Left lung (tissue), 10 donors: ENCODE measurements around the gene NEURL1B. TPM values are rescaled to one million over a fixed set of nuclear protein-coding genes. Genes with fewer than 3 reads are reported as not detected.
A peak's percentile ranks its signal among the peaks of the same experiment; 100 is the strongest.

Experiments used
- ATAC-seq: fragments of 200-7000 bp; cut with Tn5 transposase; one replicate; pipeline ENCODE4 v1.9.1; 2020; ENCODE audit warnings: moderate library complexity
- DNase-seq, 4 donors: peaks; one replicate each; pipeline ENCODE4 v3.0.0-alpha.2; 2013 to 2020
- H3K27ac ChIP-seq, 2 donors: fragments of 200-600 bp; sonication (generic) in 1 of 2; one replicate each; pipeline versions ENCODE4 v1.5.0 to v1.8.0; 2020 to 2021
- H3K27me3 ChIP-seq, 2 donors: fragments of 200-600 bp; sonication (generic) in 1 of 2; one replicate each; pipeline versions ENCODE4 v1.5.0 to v1.8.0; 2020 to 2021
- H3K36me3 ChIP-seq, 2 donors: fragments of 200-600 bp; sonication (generic) in 1 of 2; one replicate each; pipeline versions ENCODE4 v1.5.0 to v1.8.0; 2020 to 2021
- H3K4me1 ChIP-seq, 2 donors: fragments of 200-600 bp; one replicate each; pipeline ENCODE4 v1.8.0; 2021
- H3K4me3 ChIP-seq, 2 donors: fragments of 200-600 bp; sonication (generic) in 1 of 2; one replicate each; pipeline versions ENCODE4 v1.5.0 to v1.8.0; 2020 to 2021; ENCODE audit warnings: mild to moderate bottlenecking in 1 of 2
- H3K9me3 ChIP-seq, 2 donors: fragments of 200-600 bp; sonication (generic) in 1 of 2; one replicate each; pipeline versions ENCODE4 v1.5.0 to v1.8.0; 2020 to 2021
- intact Hi-C, 2 donors: fragments of 100-400 bp; cut with DNase I; formaldehyde crosslinking; loops; one replicate each; pipeline versions ENCODE4 v1.11.2 to v1.14.2; 2022
- polyA plus RNA-seq, 6 donors: library from polyadenylated mRNA; unstranded; fragments of 120-200 nt; gene quantifications; one replicate each; pipeline ENCODE4 v1.2.1, GENCODE V29; 2013; ENCODE audit not compliant: insufficient read length in 6 of 6
- total RNA-seq, 2 donors: library from RNA; stranded (reverse); fragmentation: NEBNext Ultra II Directional; extraction: Animal tissue kit (Norgen Biotek cat#: 25700); gene quantifications; one replicate each; pipeline ENCODE4 v1.2.1, GENCODE V29; 2021
- TF ChIP-seq, protein P1 (sequence below), 2 donors: fragments of 200-600 bp; sonication (generic) in 1 of 2; IDR thresholded peaks; one replicate each; pipeline versions ENCODE4 v1.5.0 to v1.8.0; 2021; ENCODE audit warnings: antibody characterized with exemption in 2 of 2
- donor health status: DM: no; HTN: yes; CAD: no.
- donor health status: DM: no; HTN: no; CAD: no.

Gene NEURL1B
- total and polyA plus RNA-seq, 8 donors, result 11.8 to 34.1 (median 29.1) TPM

GRCh38 chr5:172696171-172696849, 55.2 kb downstream of the NEURL1B start:
- DNase-seq, result peak in 1 of 4 donors; percentile 75
- peaks cover 0 to 6% of the 10 kb centered on the region in 2 donors for H3K27me3 ChIP-seq
- no peak overlapping the region for H3K4me3 ChIP-seq
- H3K36me3 ChIP-seq, result no peaks in the 10 kb centered on the region
- no peaks in the 10 kb centered on the region for H3K9me3 ChIP-seq
- H3K27ac ChIP-seq, result peak overlapping the region; percentile 70 to 81
- no peak for ATAC-seq
- H3K4me1 ChIP-seq, result peaks cover 10 to 15% of the 10 kb centered on the region in 2 donors
- intact Hi-C loops, result loop anchor here in 1 of 2 donors (5.0 kb wide), 1 partner anchor 219 kb away; no protein-coding TSS in a partner anchor
- TF ChIP-seq, protein P1, sequence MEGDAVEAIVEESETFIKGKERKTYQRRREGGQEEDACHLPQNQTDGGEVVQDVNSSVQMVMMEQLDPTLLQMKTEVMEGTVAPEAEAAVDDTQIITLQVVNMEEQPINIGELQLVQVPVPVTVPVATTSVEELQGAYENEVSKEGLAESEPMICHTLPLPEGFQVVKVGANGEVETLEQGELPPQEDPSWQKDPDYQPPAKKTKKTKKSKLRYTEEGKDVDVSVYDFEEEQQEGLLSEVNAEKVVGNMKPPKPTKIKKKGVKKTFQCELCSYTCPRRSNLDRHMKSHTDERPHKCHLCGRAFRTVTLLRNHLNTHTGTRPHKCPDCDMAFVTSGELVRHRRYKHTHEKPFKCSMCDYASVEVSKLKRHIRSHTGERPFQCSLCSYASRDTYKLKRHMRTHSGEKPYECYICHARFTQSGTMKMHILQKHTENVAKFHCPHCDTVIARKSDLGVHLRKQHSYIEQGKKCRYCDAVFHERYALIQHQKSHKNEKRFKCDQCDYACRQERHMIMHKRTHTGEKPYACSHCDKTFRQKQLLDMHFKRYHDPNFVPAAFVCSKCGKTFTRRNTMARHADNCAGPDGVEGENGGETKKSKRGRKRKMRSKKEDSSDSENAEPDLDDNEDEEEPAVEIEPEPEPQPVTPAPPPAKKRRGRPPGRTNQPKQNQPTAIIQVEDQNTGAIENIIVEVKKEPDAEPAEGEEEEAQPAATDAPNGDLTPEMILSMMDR (IDR thresholded peaks at IDR 0.05), result no peak

- Histone ChIP-seq H3K9me3 (no peaks in the 10 kb centered on the region), H3K36me3 (no peaks in the 10 kb centered on the region), H3K4me3 (peak overlapping the region; percentile 53 to 62), H3K4me1 (peaks cover 10 to 20% of the 10 kb centered on the region in 2 donors), H3K27me3 (peaks cover 0 to 12% of the 10 kb centered on the region in 2 donors), H3K27ac (peak overlapping the region; percentile 70 to 81)
- TF ChIP-seq, protein P1 (IDR thresholded peaks at IDR 0.05), result peak; percentile 81 to 89
- DNase-seq, result peak; percentile 86 to 93 (median 92)
- intact Hi-C loops, result loop anchor here in 1 of 2 donors (5.0 kb wide), 1 partner anchor 220 kb away; no protein-coding TSS in a partner anchor
- ATAC-seq, result peak; percentile 90
These were observed 56.4 kb downstream of the NEURL1B start for GRCh38 chr5:172697123-172698121.

DNA sequence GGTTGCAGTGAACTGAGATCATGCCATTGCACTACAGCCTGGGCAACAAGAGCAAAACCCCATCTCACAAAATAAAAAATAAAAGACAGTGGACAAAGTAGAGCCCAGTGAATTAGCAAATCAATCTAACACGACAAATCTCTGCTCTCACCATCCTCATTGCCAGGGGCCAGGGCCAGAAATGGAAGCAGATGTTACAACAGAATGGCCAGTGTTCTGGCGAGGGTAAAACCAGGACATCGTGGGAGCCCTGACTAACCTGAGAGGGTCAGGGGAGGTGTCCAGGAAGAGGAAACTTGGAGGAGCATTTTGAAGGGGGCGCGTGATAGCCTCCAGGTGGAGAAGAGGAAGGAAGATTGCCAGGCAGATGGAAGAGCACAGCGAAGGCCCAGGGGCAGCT, 58.4 kb downstream of the NEURL1B start:
- intact Hi-C loops, result loop anchor here in 1 of 2 donors (5.0 kb wide), 1 partner anchor 222 kb away; no protein-coding TSS in a partner anchor
- Histone ChIP-seq H3K9me3 (no peaks in the 10 kb centered on the region), H3K4me1 (peaks cover 10 to 20% of the 10 kb centered on the region in 2 donors), H3K27me3 (peaks cover 0 to 12% of the 10 kb centered on the region in 2 donors), H3K4me3 (no peak overlapping the region), H3K27ac (no peak overlapping the region), H3K36me3 (no peaks in the 10 kb centered on the region)
- TF ChIP-seq, protein P1 (IDR thresholded peaks at IDR 0.05), result no peak
- no peak for DNase-seq
- no peak for ATAC-seq

DNA sequence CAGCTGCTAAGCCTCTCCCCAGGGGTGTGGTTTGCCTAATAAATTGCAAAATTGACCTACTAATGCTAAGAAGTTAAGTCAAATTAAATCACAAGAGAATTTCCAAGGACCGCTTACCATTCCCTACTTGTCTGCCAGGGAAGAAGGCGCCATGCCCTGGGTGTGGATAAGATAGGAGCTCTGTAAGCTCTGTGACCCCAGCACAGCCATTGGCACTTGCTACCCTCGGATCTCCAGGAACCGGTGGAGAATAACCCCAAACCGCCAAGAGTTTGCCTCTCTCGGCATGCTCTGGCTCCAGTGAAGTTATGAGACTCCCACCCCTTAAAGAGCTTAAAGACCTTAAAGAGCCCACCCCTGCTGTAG, 58.9 kb downstream of the NEURL1B start:
- Histone ChIP-seq H3K27ac (no peak overlapping the region), H3K9me3 (no peaks in the 10 kb centered on the region), H3K36me3 (no peaks in the 10 kb centered on the region), H3K4me1 (peaks cover 10 to 20% of the 10 kb centered on the region in 2 donors), H3K27me3 (peaks cover 0 to 12% of the 10 kb centered on the region in 2 donors), H3K4me3 (no peak overlapping the region)
- TF ChIP-seq, protein P1 (IDR thresholded peaks at IDR 0.05), result no peak
- intact Hi-C loops, result loop anchor here (5.0 to 10.0 kb wide), 2 partner anchors 215 to 223 kb away; no protein-coding TSS in a partner anchor
- DNase-seq (no peak), ATAC-seq (no peak)
